HTR-8/SVneo (cell line): ENCODE measurements around the gene KLHL10.
"Not testable (repeated sequence)": the region's sequence is repeated elsewhere in the genome, so short reads cannot be mapped to it uniquely, and the experiment has no call there.

ENCODE experiments used
- DNase-seq: peaks from one replicate; pipeline ENCODE4 v3.0.0; 2011; ENCODE audit warnings: low spot score, mixed read lengths; ENCODE audit not compliant: insufficient read length
- FAIRE-seq: peaks from 2 replicates; lab custom pipeline; 2011; peaks lifted over from hg19 to GRCh38; lab: Jason Lieb, UNC

KLHL10 gene

DNA sequence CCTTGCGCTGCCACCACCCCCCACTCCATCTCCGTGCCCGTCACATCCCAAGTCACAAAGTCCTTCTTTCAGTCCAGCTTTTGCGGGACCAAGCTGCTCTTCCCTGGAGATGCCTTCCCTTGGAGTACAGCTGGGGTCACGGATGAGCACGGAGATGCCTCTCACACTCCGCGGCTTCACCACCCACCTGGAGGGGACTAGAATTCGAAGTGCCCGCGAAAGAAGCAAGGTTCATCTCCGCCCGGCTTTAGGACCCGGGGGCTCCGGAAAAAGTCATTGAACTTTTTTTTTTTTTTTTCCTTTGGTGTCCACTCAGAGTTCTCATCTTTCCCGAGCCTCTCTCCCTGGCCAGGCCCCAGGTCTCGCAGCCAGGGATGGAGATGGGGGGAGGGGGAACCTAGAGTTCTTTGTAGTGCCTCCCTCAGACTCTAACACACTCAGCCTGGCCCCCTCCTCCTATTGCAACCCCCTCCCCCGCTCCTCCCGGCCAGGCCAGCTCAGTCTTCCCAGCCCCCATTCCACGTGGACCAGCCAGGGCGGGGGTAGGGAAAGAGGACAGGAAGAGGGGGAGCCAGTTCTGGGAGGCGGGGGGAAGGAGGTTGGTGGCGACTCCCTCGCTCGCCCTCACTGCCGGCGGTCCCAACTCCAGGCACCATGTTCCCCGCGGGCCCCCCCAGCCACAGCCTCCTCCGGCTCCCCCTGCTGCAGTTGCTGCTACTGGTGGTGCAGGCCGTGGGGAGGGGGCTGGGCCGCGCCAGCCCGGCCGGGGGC is 25.1 kb upstream of the KLHL10 start, which contains the start of gene FKBP10:
FKBP10 (plus strand) TSS at position 624 of the 771 bp plus-strand sequence; CDS start at position 655, 31 bp downstream.
- FAIRE-seq (peak; percentile 89), DNase-seq (peak; percentile 94)

DNA sequence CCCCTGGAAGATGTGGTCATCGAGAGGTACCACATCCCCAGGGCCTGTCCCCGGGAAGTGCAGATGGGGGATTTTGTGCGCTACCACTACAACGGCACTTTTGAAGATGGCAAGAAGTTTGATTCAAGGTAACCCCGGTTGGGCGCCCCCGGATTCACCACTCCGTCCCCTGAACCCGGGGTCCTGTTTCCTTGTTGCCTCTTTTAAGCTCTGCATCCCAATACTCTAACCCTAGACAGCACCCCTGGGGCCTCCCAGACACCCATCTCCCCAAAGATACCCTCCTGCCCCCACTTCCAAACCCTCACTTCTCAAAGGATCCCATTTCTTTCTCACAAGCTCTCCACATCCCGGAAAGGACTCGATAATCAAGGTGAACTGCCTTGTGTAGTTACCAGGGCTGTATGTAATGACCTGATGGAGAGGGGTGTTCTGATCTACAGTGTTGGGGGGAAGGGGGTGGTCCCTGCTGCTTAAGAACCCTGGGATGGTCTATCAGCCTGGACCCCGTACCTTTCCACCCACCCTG is 24.4 kb upstream of the KLHL10 start:
- DNase-seq (no peak), FAIRE-seq (no peak)

DNA sequence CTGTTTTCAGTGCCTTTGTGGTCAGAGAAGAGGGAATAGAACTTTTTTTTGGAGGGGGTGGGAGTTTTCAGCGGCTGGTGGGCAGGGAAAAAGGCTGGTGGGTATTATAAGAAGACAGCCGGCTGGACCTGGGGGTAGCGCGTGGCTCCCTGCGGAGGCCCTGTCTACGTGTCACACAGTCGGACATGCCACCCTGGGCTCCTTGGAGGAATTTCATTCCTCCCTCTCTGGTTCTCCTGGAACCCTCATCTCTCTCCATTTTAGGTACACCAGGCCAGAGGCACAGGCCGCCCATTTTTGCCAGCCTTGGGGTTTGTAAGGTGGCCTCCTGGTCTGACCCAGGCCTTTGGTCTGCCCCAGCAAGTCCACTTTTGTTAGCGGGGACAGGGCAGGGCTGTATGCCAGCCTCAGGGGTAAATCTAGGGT is 23.9 kb upstream of the KLHL10 start:
- FAIRE-seq (no peak), DNase-seq (no peak)

DNA sequence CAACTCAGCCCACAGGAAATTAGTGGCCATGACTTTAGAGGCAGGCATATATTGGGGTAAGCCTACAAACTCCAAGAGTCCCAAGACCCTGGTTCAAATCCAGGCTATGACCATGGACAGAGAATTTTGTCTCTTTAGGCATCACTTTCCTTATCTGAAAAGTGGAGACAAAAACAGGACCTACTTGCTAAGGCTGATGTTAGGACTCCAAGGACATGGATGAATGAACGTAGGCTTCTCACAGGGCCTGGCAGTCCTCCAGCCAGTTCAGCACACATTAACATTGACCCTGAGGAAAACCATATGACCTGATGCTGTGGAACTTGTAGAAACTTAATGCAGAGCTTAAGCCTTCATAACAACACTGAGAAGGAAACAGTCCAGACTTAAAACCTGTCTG is 23.4 kb upstream of the KLHL10 start:
- no peak for FAIRE-seq
- DNase-seq, result no peak

DNA sequence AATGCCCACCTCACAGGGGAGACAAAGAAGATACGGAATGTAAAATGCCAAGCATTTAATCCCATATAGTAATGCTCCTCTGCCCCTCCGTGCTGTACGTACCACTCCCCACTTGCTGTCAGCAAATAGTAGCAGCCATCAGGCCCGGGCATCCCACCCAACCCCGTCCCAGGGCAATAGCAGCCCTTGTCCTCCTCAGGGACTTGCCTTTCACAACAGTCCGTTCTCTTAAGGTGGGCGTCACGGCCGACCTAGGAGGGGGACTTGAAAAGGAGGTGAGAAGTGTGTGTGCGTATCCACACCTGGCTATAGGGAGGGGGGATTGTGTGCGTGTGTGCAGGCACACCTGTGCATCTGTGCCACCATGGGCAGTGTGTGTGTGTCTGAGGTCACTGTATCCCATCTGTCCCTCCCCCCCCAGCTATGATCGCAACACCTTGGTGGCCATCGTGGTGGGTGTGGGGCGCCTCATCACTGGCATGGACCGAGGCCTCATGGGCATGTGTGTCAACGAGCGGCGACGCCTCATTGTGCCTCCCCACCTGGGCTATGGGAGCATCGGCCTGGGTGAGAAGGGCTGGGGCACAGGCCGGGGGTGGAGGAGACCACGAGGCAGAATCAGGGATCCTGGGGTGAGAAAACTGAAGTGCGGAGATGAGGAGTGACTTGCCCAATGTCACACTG is 20.8 kb upstream of the KLHL10 start:
- DNase-seq (no peak), FAIRE-seq (peak; percentile 71)

DNA sequence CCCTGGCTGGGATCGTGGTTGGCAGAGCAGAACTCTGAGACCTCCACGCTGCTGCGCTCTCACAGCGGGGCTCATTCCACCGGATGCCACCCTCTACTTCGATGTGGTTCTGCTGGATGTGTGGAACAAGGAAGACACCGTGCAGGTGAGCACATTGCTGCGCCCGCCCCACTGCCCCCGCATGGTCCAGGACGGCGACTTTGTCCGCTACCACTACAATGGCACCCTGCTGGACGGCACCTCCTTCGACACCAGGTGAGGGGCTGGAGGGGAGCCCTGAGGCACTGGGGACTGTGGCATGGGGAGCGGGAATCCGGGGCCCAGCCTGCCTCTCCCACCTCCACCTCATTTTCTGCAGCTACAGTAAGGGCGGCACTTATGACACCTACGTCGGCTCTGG is 19.6 kb upstream of the KLHL10 start:
- FAIRE-seq, result no peak
- DNase-seq, result no peak

DNA sequence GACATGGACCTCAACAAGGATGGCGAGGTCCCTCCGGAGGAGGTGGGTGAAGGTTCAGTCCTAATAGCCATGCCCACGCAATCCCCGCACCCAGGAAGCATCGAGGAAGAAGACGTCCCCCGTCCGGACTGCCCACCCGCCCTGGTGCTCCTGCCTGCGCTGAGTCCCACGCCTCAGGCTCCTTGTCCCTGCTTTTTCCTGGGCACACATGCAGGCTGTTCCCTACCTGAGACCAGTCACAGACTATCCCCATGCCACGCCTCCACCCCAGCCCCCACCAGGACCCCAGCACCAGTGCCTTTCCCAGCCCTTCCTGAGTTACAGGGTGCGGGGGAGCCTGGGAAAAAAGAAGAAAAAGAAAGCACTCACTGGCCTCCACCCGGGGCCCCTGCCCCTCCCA is 15.8 kb upstream of the KLHL10 start:
- DNase-seq, result no peak
- FAIRE-seq, result no peak

DNA sequence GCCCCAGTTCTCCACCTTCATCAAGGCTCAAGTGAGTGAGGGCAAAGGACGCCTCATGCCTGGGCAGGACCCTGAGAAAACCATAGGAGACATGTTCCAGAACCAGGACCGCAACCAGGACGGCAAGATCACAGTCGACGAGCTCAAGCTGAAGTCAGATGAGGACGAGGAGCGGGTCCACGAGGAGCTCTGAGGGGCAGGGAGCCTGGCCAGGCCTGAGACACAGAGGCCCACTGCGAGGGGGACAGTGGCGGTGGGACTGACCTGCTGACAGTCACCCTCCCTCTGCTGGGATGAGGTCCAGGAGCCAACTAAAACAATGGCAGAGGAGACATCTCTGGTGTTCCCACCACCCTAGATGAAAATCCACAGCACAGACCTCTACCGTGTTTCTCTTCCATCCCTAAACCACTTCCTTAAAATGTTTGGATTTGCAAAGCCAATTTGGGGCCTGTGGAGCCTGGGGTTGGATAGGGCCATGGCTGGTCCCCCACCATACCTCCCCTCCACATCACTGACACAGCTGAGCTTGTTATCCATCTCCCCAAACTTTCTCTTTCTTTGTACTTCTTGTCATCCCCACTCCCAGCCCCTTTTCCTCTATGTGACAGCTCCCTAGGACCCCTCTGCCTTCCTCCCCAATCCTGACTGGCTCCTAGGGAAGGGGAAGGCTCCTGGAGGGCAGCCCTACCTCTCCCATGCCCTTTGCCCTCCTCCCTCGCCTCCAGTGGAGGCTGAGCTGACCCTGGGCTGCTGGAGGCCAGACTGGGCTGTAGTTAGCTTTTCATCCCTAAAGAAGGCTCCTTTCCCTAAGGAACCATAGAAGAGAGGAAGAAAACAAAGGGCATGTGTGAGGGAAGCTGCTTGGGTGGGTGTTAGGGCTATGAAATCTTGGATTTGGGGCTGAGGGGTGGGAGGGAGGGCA is 15.1 kb upstream of the KLHL10 start:
- DNase-seq (no peak), FAIRE-seq (no peak)

DNA sequence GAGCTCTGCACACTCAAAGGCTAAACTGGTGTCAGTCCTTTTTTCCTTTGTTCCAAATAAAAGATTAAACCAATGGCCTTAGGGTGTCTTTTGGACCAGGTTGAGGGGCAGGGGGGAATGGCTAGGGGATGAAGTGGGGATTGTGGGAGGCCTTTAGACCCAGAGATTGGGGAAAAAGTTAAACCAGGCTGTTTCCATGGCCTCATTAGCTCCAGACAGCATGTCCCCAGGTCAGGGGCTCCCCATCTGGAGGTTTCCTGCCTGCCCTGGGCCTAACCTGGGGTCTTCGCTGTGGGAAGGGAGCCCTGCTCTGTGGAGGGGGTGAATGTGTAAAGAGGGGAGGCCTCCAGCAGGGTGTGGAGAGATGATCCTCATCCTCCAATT is 14.5 kb upstream of the KLHL10 start:
- no peak for FAIRE-seq
- DNase-seq, result no peak

DNA sequence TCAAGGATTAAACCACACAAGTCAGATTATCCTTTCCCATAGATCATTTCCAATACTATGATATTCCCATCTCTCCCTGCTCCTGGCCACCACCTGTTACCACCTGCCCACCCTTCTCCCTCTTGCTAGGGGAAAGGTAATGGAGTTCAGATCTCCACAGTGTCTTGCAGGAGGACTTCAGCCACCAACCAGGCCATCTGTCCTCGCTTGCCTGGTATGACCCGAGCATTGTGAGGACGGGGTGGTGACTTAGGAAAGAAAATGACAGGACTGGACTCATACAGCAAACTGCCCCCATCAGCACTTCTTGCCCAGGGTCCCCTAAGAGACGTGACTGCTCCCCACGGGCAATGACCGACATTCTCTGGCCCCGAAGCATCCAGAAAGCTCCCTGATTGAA is 14.0 kb upstream of the KLHL10 start:
- DNase-seq (no peak), FAIRE-seq (no peak)

DNA sequence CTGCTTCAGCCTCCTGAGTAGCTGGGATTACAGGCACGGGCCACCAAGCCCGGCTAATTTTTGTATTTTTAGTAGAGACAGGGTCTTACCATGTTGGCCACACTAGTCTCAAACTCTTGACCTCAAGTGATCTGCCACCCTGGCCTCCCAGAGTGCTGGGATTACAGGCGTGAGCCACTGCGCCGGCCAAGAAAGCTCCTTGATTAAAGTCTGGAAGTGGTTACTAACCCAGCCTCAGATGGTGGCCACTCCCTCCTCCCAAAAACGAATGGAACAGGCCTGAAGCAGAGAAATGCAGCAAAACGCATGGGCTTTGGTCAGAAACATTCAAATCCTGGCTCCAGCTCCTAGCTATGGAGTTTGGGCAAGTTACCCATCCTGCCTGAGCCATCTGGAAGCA is 13.5 kb upstream of the KLHL10 start:
- DNase-seq, result no peak

DNA sequence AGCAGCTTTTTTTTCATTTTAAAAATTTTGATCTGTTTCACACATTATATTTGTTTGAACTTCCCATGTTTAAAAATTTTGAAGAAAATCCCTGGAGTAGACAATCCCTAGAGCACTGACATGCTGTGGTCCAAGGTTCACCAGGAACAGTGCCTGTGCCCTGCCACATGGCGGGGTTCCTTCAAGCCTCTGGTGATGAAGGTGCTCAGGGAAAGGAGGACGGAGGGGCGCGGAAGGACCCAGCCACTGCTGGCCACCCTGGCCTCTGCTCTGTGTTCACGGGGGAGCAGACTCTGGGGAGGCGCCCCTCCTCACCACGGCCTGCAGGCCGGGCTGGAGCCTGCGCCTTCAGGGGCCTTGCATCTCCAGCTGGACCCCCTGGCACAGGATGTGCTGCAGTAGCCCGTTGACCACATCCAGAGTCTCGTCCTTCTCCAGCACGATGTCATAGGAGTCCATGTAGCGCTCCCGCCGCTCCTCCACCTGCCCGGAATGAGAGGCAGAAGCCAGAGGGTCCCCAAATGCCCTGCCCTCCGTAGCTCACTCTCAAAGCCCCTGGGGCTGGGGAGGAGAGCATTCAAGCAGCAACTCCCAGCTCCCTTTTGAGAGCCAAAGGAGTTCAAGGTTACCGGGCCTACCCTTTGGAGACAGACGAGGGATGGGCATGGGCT is 12.3 kb upstream of the KLHL10 start:
- FAIRE-seq (no peak), DNase-seq (no peak)

More for the DNA sequence above, 13.5 kb upstream of the KLHL10 start:
- no peak for FAIRE-seq

DNA sequence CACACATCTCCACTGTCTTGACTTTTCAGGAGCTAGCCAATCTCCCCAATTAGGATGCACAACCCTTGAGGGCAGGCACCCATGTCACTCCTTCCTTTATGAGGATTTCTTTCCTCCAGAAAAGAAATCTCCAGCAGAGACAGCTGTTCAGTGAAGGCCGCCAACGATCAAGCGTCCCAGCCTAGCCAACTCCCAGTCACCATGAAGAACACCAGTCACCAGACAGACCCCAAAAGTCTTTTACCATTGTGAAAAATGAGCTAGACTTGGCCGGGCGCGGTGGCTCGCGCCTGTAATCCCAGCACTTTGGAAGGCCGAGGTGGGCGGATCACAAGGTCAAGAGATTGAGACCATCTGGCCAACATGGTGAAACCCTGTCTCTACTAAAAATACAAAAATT is 7.7 kb upstream of the KLHL10 start:
- not testable (repeated sequence) for FAIRE-seq, DNase-seq

DNA sequence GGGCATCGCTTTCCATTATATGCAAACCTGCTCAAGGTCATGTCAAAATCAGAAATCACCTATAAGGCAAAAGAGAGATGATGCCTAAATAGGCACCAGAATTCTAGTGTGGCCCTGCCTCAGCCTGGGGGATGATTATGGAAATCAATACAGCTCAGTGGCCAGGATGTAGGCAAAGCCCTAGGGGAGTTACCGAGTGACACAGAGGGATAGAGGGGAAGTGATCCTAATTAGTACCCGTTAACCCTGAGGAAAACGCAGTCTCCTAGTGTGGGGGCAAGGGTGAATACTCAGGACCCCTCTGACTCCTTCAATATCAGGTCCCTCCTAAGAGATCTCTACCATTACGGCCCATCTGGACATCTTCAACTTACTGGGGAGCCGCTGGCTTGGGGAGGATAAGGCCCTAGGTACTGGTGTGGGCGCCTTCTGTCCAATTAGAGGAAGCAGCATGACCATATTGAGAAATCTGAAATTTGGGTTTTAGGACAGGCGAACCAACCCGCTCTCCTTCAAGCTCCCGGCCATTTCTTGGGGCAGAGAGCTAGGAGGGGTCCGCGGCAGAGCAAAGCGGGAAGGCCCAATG is 2.3 kb upstream of the KLHL10 start:
- no peak for FAIRE-seq
- peak; percentile 37 for DNase-seq

DNA sequence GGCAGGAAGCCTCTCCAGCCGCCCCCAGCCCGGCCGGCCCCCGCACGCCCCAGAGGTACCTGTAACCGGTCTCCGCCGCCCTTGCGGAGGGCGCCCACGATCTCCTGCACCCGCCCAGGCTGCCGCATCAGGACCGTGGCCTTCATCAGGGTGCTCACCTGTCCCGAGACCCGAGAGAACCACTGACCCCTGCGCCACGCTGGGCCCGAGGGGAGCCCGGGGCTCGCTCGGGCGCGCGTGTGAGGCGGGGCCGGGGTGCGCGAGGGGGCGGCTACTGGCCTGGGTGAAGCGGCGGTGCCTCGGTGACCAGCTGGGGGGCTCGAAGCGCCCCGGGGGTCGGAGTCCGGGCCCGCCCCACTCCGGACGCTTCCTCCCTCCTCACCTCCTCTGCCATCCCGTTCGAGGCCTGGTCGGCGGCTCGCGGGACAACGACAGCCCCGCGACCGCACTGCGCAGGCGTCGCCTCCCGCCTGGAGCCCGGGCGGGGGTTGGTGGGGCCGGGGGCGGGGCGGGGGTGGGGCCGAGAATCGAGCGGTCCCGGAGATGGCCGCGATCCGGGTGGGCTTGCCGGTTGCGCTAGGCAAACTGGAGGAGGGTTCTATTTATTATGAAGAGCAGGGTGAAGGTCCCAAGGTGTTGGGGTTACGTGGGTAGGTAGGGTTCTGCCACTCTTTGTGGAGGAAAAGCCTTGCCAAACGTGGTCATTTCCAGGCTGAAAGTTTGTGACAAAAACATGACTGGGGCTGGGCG is 1.6 kb upstream of the KLHL10 start, which contains the start of gene NT5C3B:
NT5C3B (minus strand) TSS at position 433 of the 750 bp plus-strand sequence; CDS start at position 394, 39 bp downstream.
- DNase-seq (peak; percentile 97), FAIRE-seq (peak; percentile 80)

DNA sequence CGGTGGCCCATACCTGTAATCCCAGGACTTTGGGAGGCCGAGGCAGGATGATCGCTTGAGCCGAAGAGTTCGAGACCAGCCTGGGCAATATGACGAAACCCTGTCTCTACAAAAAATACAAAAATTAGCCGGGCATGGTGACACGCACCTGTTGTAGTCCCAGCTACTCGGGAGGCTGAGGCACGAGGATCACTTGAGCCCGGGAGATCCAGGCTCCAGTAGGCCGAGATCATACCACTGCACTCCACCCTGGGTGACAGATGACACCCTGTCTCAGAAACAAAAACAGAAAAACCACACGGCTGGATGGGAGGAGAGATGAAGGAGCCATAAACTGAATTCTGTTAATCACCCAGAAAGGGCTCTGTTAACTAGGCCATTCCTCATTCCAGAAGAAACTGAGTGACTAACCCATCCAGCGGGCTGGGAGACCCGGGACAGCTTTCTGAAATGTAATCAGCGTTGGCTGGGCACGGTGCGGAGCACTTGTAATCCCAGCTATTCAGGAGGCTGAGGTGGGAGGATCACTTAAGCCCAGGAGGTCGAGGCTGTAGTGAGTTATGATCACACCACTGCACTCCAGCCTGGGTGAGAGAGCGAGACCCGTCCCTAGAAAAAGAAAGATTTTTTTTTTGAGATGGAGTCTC is 952 bp upstream of the KLHL10 start:
- DNase-seq (no peak), FAIRE-seq (no peak)

DNA sequence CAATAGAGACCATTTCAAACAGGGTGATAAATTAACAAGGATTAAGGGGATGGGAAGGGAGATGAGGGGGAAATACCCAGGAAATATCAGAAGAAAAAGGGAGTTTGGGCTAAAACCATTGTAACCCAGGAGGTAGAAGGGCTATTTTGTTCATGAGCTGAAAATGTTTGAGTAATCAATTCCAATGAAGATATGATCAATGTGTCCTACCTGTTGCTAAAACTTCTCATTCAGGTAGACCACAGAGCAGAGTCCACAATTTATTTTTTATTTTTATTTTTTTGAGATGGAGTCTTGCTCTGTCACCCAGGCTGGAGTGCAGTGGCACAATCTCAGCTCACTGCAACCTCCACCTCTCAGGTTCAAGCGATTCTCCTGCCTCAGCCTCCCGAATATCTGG is 1.8 kb downstream of the KLHL10 start:
- not testable (repeated sequence) for DNase-seq, FAIRE-seq

DNA sequence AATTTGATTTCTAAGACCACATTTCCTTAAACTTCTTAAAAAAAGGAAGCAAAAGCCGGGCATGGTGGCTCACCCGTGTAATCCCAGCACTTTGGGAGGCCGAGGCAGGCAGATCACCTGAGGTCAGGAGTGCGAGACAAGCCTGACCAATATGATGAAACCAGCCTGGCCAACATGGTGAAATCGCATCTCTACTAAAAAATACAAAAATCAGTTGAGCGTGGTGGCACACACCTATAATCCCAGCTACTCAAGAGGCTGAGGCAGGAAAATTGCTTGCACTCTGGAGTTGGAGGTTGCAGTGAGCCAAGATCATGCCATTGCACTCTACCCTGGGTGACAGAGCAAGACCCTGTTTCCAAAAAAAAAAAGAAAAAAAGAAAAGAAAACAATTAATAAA is 3.2 kb downstream of the KLHL10 start:
- not testable (repeated sequence) for DNase-seq, FAIRE-seq
